GM12878 (cell line): ENCODE results near the gene MLPH.

Source experiments
- BCL3 ChIP-seq: IDR thresholded peaks from 2 replicates; pipeline ENCODE4 v1.6.1; 2011; ENCODE audit warnings: borderline replicate concordance, low read depth, mild to moderate bottlenecking, moderate library complexity, low read length; ENCODE audit not compliant: insufficient read depth, poor library complexity, severe bottlenecking
- CBX5 ChIP-seq: sonication (generic); IDR thresholded peaks from 2 replicates; pipeline ENCODE4 v1.6.1; 2016; ENCODE audit warnings: low read depth, moderate library complexity, mild to moderate bottlenecking, inconsistent platforms
- CREB1 ChIP-seq: IDR thresholded peaks from 2 replicates; pipeline ENCODE4 v1.6.1; 2012; ENCODE audit warnings: low read depth, mild to moderate bottlenecking, inconsistent platforms
- CTCF ChIP-seq, 3 experiments: IDR thresholded peaks in 2 of 3; conservative IDR thresholded peaks in 1 of 3; 2 replicates each; pipeline ENCODE4 v1.5.1; 2011; ENCODE audit warnings: low read depth in 3 of 3, low read length in 3 of 3, mild to moderate bottlenecking in 3 of 3, control low read depth in 2 of 3, moderate library complexity in 2 of 3, inconsistent platforms in 1 of 3, mixed read lengths in 1 of 3; ENCODE audit not compliant: control insufficient read depth in 2 of 3, insufficient read depth in 1 of 3; ENCODE audit errors: extremely low read depth in 1 of 3
- GABPA ChIP-seq: IDR thresholded peaks from 2 replicates; pipeline ENCODE4 v1.6.1; 2014; ENCODE audit warnings: antibody characterized with exemption, low read depth, mild to moderate bottlenecking, inconsistent platforms
- NR2C2 ChIP-seq: IDR thresholded peaks from 2 replicates; pipeline ENCODE4 v1.6.1; 2011; ENCODE audit warnings: borderline replicate concordance, low read depth; ENCODE audit not compliant: control insufficient read depth, insufficient read length
- PAX8 ChIP-seq: fragments of 450-650 bp; IDR thresholded peaks from 2 replicates; pipeline ENCODE4 v1.6.1; 2017; ENCODE audit warnings: mild to moderate bottlenecking, moderate library complexity
- PRDM15 ChIP-seq: fragments of 450-650 bp; formaldehyde crosslinking; IDR thresholded peaks from 2 replicates; pipeline ENCODE4 v1.4.0; 2020; ENCODE audit warnings: mild to moderate bottlenecking, moderate library complexity
- RCOR1 ChIP-seq: conservative IDR thresholded peaks from 2 replicates; pipeline ENCODE4 v1.6.1; 2012; ENCODE audit warnings: low read depth, low read length, improper control_type of control experiment
- TAF1 ChIP-seq: IDR thresholded peaks from 2 replicates; pipeline ENCODE4 v1.6.1; 2011; ENCODE audit warnings: mild to moderate bottlenecking, low read depth, low read length, borderline replicate concordance

- TF ChIP-seq CTCF (IDR thresholded peaks at IDR 0.05 in 2 of 3, conservative IDR thresholded peaks at IDR 0.05 in 1 of 3; ENCODE audit: control insufficient read depth in 2 of 3, extremely low read depth in 1 of 3, insufficient read depth in 1 of 3, low read depth in 3 of 3, low read length in 3 of 3) (no peak), TAF1 (no peak), CREB1 (no peak), CBX5 (no peak), BCL3 (no peak), NR2C2 (no peak), GABPA (no peak), PAX8 (no peak), PRDM15 (no peak), RCOR1 (no peak)
Measured at GRCh38 chr2:237508361-237508760, 21.3 kb downstream of the MLPH start.
